Activated CD4-positive, alpha-beta T cell treated with anti-CD3 and anti-CD28 coated beads for 1 hour (primary cell): ENCODE data around the gene METTL4.
"Not testable (repeated sequence)": the region's sequence is repeated elsewhere in the genome, so short reads cannot be mapped to it uniquely, and the experiment has no call there.

ENCODE experiments used
- DNase-seq: peaks from one replicate; pipeline ENCODE4 v3.0.0-alpha.2; 2020

Gene METTL4

GRCh38 chr18:2559249-2559648, 12.1 kb downstream of the METTL4 start:
- no peak for DNase-seq

- no peak for DNase-seq
Measured at GRCh38 chr18:2557536-2557935, 13.8 kb downstream of the METTL4 start.

- DNase-seq: no peak
Measured at GRCh38 chr18:2555895-2556294, 15.4 kb downstream of the METTL4 start.

GRCh38 chr18:2554696-2555095, 16.6 kb downstream of the METTL4 start:
- DNase-seq: no peak

- DNase-seq: no peak
Measured at GRCh38 chr18:2551425-2551824, 19.9 kb downstream of the METTL4 start.

- no peak for DNase-seq
Measured at GRCh38 chr18:2549462-2549861, 21.8 kb downstream of the METTL4 start.

- no peak for DNase-seq
Measured at GRCh38 chr18:2547477-2548087, 23.7 kb downstream of the METTL4 start.

- DNase-seq: no peak
Measured at GRCh38 chr18:2545155-2545554, 26.1 kb downstream of the METTL4 start.

GRCh38 chr18:2541925-2542563, 29.3 kb downstream of the METTL4 start:
- DNase-seq: not testable (repeated sequence)

GRCh38 chr18:2540575-2540974, 30.7 kb downstream of the METTL4 start:
- no peak for DNase-seq

GRCh38 chr18:2538844-2539243, 32.5 kb downstream of the METTL4 start:
- DNase-seq: no peak

- no peak for DNase-seq
Measured at GRCh38 chr18:2538236-2538635, 33.1 kb downstream of the METTL4 start.

- DNase-seq: no peak
Measured at GRCh38 chr18:2537296-2537695, 34.0 kb downstream of the METTL4 start.

GRCh38 chr18:2536493-2536892, 34.8 kb downstream of the METTL4 start:
- no peak for DNase-seq

- DNase-seq: no peak
Measured at GRCh38 chr18:2536063-2536462, 35.2 kb downstream of the METTL4 start.

GRCh38 chr18:2535419-2535910, 35.8 kb downstream of the METTL4 start:
- DNase-seq: no peak

- no peak for DNase-seq
Measured at GRCh38 chr18:2534906-2535305, 36.4 kb downstream of the METTL4 start.

GRCh38 chr18:2532797-2533196, 38.5 kb downstream of the METTL4 start:
- DNase-seq: no peak

GRCh38 chr18:2531751-2532150, 39.6 kb downstream of the METTL4 start:
- DNase-seq: no peak

GRCh38 chr18:2529154-2529553, 42.2 kb downstream of the METTL4 start:
- no peak for DNase-seq

GRCh38 chr18:2526329-2526728, 45.0 kb downstream of the METTL4 start:
- DNase-seq: no peak

- DNase-seq: not testable (repeated sequence)
Measured at GRCh38 chr18:2524794-2525198, 46.5 kb downstream of the METTL4 start.

GRCh38 chr18:2522112-2522511, 49.2 kb downstream of the METTL4 start:
- no peak for DNase-seq

GRCh38 chr18:2518473-2518872, 52.8 kb downstream of the METTL4 start:
- no peak for DNase-seq
